Left forelimb (tissue), 1 donor: ENCODE measurements around the gene DOLPP1.
"Not testable (repeated sequence)": the region's sequence is repeated elsewhere in the genome, so short reads cannot be mapped to it uniquely, and the experiment has no call there.

Experiments
- DNase-seq: peaks from one replicate; pipeline ENCODE4 v3.0.0-alpha.2; 2018; ENCODE audit warnings: low spot score

DOLPP1 gene

GRCh38 chr9:129111528-129112151, 30.7 kb downstream of the DOLPP1 start:
- peak; percentile 77 for DNase-seq

GRCh38 chr9:129112526-129112925, 31.6 kb downstream of the DOLPP1 start:
- DNase-seq, result not testable (repeated sequence)

- no peak for DNase-seq
Observed at GRCh38 chr9:129113645-129114304, 32.9 kb downstream of the DOLPP1 start.

- no peak for DNase-seq
Observed at GRCh38 chr9:129118799-129119198, 37.9 kb downstream of the DOLPP1 start.

GRCh38 chr9:129121483-129121882, 40.6 kb downstream of the DOLPP1 start:
- DNase-seq, result no peak

- DNase-seq, result no peak
Observed at GRCh38 chr9:129122133-129122532, 41.2 kb downstream of the DOLPP1 start.

- DNase-seq, result not testable (repeated sequence)
Observed at GRCh38 chr9:129122976-129123375, 42.1 kb downstream of the DOLPP1 start.

GRCh38 chr9:129124506-129125069, 43.7 kb downstream of the DOLPP1 start:
- DNase-seq, result no peak

- DNase-seq, result no peak
Observed at GRCh38 chr9:129125478-129125877, 44.6 kb downstream of the DOLPP1 start.

GRCh38 chr9:129126749-129127618, 46.1 kb downstream of the DOLPP1 start:
- DNase-seq, result no peak

GRCh38 chr9:129128689-129129088, 47.8 kb downstream of the DOLPP1 start:
- DNase-seq, result no peak

- not testable (repeated sequence) for DNase-seq
Observed at GRCh38 chr9:129130271-129130670, 49.4 kb downstream of the DOLPP1 start.

- DNase-seq, result no peak
Observed at GRCh38 chr9:129130791-129131190, 49.9 kb downstream of the DOLPP1 start.

GRCh38 chr9:129131300-129132145, 50.6 kb downstream of the DOLPP1 start:
- peak; percentile 85 for DNase-seq

GRCh38 chr9:129133082-129133481, 52.2 kb downstream of the DOLPP1 start:
- no peak for DNase-seq

- DNase-seq, result no peak
Observed at GRCh38 chr9:129135476-129135875, 54.6 kb downstream of the DOLPP1 start.

GRCh38 chr9:129136446-129137035, 55.6 kb downstream of the DOLPP1 start:
- no peak for DNase-seq

GRCh38 chr9:129137292-129138143, 56.6 kb downstream of the DOLPP1 start:
- DNase-seq, result no peak

- DNase-seq, result no peak
Observed at GRCh38 chr9:129138144-129138462, 57.2 kb downstream of the DOLPP1 start.

- no peak for DNase-seq
Observed at GRCh38 chr9:129138476-129139232, 57.7 kb downstream of the DOLPP1 start.
